HepG2 (cell line): ENCODE measurements around the gene MIEF2. TPM values are rescaled to one million over a fixed set of nuclear protein-coding genes. Genes with fewer than 3 reads are reported as not detected.

Experiments used
- ATAC-seq: fragments of 200-7000 bp; cut with Tn5 transposase; 3 replicates; pipeline ENCODE4 v1.9.1; 2020; ENCODE audit warnings: mild to moderate bottlenecking, moderate library complexity
- BruUV-seq: library from RNA; stranded (reverse); fragments of 400-500 nt; replicated peaks from 2 replicates; lab custom pipeline; 2021; lab: Mats Ljungman, UMichigan
- CTCF ChIA-PET: fragments of 300-600 bp; formaldehyde crosslinking; extraction: SDS; loops from one replicate; lab custom pipeline; 2021; ENCODE audit warnings: low total read pairs, inconsistent platforms, low intra/inter-chr PET ratio; lab: Yijun Ruan, JAX
- POLR2A ChIA-PET: fragments of 350-600 bp; sonication (Branson Sonifier 250); formaldehyde crosslinking; loops from one replicate; lab custom pipeline; 2020; ENCODE audit warnings: antibody characterized with exemption, inconsistent platforms; lab: Yijun Ruan, JAX
- DNase-seq: peaks from one replicate; pipeline ENCODE4 v3.0.0-alpha.2; 2015; ENCODE audit warnings: low spot score
- FAIRE-seq: peaks from 3 replicates; lab custom pipeline; 2011; peaks lifted over from hg19 to GRCh38; lab: Jason Lieb, UNC
- H2AFZ ChIP-seq: one replicate; pipeline ENCODE4 v1.6.1; 2011; ENCODE audit warnings: low read length, inconsistent platforms
- H3K27ac ChIP-seq: fragments of 300-600 bp; 3 replicates; pipeline ENCODE4 v1.8.0; 2011; ENCODE audit warnings: mixed run types, mild to moderate bottlenecking, mixed read lengths, low read length, inconsistent platforms; ENCODE audit not compliant: insufficient read depth; ENCODE audit errors: extremely low read length
- H3K27me3 ChIP-seq, 2 experiments: fragments of 200-600 bp in 1 of 2; 2 replicates in 1 of 2; 3 replicates in 1 of 2; pipeline versions ENCODE4 v1.6.0 to v1.8.0; 2011; ENCODE audit warnings: low read length in 2 of 2, mild to moderate bottlenecking in 2 of 2, moderate library complexity in 2 of 2, inconsistent platforms in 1 of 2; ENCODE audit not compliant: insufficient read depth in 2 of 2, control insufficient read depth in 1 of 2
- H3K36me3 ChIP-seq, 2 experiments: fragments of 200-600 bp in 1 of 2; replicated peaks in 1 of 2; 2 replicates in 1 of 2; 3 replicates in 1 of 2; pipeline versions ENCODE4 v1.5.1 to v1.8.0; 2011; ENCODE audit warnings: low read length in 2 of 2, inconsistent platforms in 1 of 2; ENCODE audit not compliant: insufficient read depth in 2 of 2, control insufficient read depth in 1 of 2
- H3K4me1 ChIP-seq: 2 replicates; pipeline ENCODE4 v1.5.1; 2012; ENCODE audit warnings: low read length, inconsistent platforms; ENCODE audit not compliant: insufficient read depth
- H3K4me2 ChIP-seq: 2 replicates; pipeline ENCODE4 v1.6.0; 2011; ENCODE audit warnings: low read depth, low read length, inconsistent platforms
- H3K4me3 ChIP-seq, 3 experiments: fragments of 200-600 bp in 1 of 3; sonication (generic), shearing (Covaris generic) in 1 of 3; replicated peaks in 1 of 3; 2 replicates each; pipeline ENCODE4 v1.5.1; 2011 to 2016; ENCODE audit warnings: low read length in 3 of 3, inconsistent platforms in 2 of 3, low read depth in 2 of 3, mild to moderate bottlenecking in 2 of 3, control low read depth in 1 of 3, mixed read lengths in 1 of 3; ENCODE audit not compliant: insufficient read depth in 1 of 3
- H3K79me2 ChIP-seq: one replicate; pipeline ENCODE4 v1.6.1; 2011; ENCODE audit warnings: low read length, inconsistent platforms; ENCODE audit not compliant: insufficient read depth
- H3K9ac ChIP-seq: 2 replicates; pipeline ENCODE4 v1.6.0; 2011; ENCODE audit warnings: mild to moderate bottlenecking, low read depth, low read length, inconsistent platforms; ENCODE audit not compliant: insufficient read depth
- H3K9me3 ChIP-seq: 2 replicates; pipeline ENCODE4 v1.5.1; 2012; ENCODE audit warnings: mild to moderate bottlenecking, low read length
- H4K20me1 ChIP-seq: 2 replicates; pipeline ENCODE4 v1.6.0; 2011; ENCODE audit warnings: inconsistent platforms, mild to moderate bottlenecking, low read length, moderate library complexity; ENCODE audit not compliant: insufficient read depth
- AHR ChIP-seq: IDR thresholded peaks from 2 replicates; pipeline ENCODE4 v1.6.1; 2018; ENCODE audit warnings: missing genetic modification reagents, missing compliant biosample characterization
- ARID5B ChIP-seq: IDR thresholded peaks from 2 replicates; pipeline ENCODE4 v1.4.0; 2020; ENCODE audit warnings: mild to moderate bottlenecking, missing genetic modification reagents
- CREB3 ChIP-seq: sonication (generic); formaldehyde crosslinking; IDR thresholded peaks from 2 replicates; pipeline ENCODE4 v1.5.0; 2020; ENCODE audit warnings: missing genetic modification reagents
- HNRNPK ChIP-seq: fragments of 200-400 bp; formaldehyde crosslinking; IDR thresholded peaks from 2 replicates; pipeline ENCODE4 v1.6.1; 2018; ENCODE audit warnings: low read length, low read depth, moderate library complexity, mild to moderate bottlenecking; ENCODE audit not compliant: poor library complexity, severe bottlenecking
- KDM5A ChIP-seq: fragments of 200-600 bp; sonication (generic); IDR thresholded peaks from 2 replicates; pipeline ENCODE4 v1.7.0; 2018; ENCODE audit warnings: antibody characterized with exemption, mild to moderate bottlenecking, low read length, borderline replicate concordance
- KMT2B ChIP-seq: IDR thresholded peaks from 2 replicates; pipeline ENCODE4 v1.6.1; 2016; ENCODE audit warnings: missing genetic modification reagents, missing compliant biosample characterization
- SETDB1 ChIP-seq: sonication (generic); formaldehyde crosslinking; IDR thresholded peaks from 2 replicates; pipeline ENCODE4 v1.5.1; 2020; ENCODE audit warnings: missing genetic modification reagents, mild to moderate bottlenecking, borderline replicate concordance
- SP2 ChIP-seq: sonication (generic); formaldehyde crosslinking; IDR thresholded peaks from 2 replicates; pipeline ENCODE4 v1.5.1; 2020; ENCODE audit warnings: mild to moderate bottlenecking, missing genetic modification reagents
- TFDP1 ChIP-seq: IDR thresholded peaks from 2 replicates; pipeline ENCODE4 v1.6.1; 2016; ENCODE audit warnings: missing compliant biosample characterization, missing genetic modification reagents, borderline replicate concordance
- THAP7 ChIP-seq: sonication (generic); formaldehyde crosslinking; IDR thresholded peaks from 2 replicates; pipeline ENCODE4 v1.8.1; 2023; ENCODE audit warnings: mild to moderate bottlenecking, missing genetic modification reagents
- THAP8 ChIP-seq: sonication (generic); formaldehyde crosslinking; IDR thresholded peaks from 2 replicates; pipeline ENCODE4 v1.5.1; 2020; ENCODE audit warnings: missing genetic modification reagents, mild to moderate bottlenecking, borderline replicate concordance
- TMF1 ChIP-seq: sonication (generic); formaldehyde crosslinking; IDR thresholded peaks from 2 replicates; pipeline ENCODE4 v1.8.1; 2022; ENCODE audit warnings: low read depth, missing genetic modification reagents
- ZNF234 ChIP-seq: sonication (generic); formaldehyde crosslinking; conservative IDR thresholded peaks from 2 replicates; pipeline ENCODE4 v1.5.1; 2020; ENCODE audit warnings: mild to moderate bottlenecking, missing genetic modification reagents
- ZNF296 ChIP-seq: sonication (generic); formaldehyde crosslinking; conservative IDR thresholded peaks from 2 replicates; pipeline ENCODE4 v1.5.0; 2020; ENCODE audit warnings: mild to moderate bottlenecking, missing genetic modification reagents
- ZNF333 ChIP-seq: sonication (generic); formaldehyde crosslinking; IDR thresholded peaks from 2 replicates; pipeline ENCODE4 v1.4.0; 2020; ENCODE audit warnings: mild to moderate bottlenecking, missing genetic modification reagents, borderline replicate concordance
- ZNF496 ChIP-seq: sonication (generic); formaldehyde crosslinking; IDR thresholded peaks from 2 replicates; pipeline ENCODE4 v1.8.1; 2023; ENCODE audit warnings: mild to moderate bottlenecking, moderate library complexity, missing genetic modification reagents; ENCODE audit not compliant: insufficient replicate concordance
- ZNF563 ChIP-seq: sonication (generic); formaldehyde crosslinking; IDR thresholded peaks from 2 replicates; pipeline ENCODE4 v1.8.0; 2022; ENCODE audit warnings: mild to moderate bottlenecking, moderate library complexity, missing genetic modification reagents
- WGBS: methylation state at CpG from one replicate; pipeline ENCODE4 v1.1.6; 2017; ENCODE audit warnings: low lambda C conversion rate; 5-methylcytosine and 5-hydroxymethylcytosine counted together
- in situ Hi-C: cut with HindIII; loops from 2 replicates; pipeline ENCODE4 v1.10.0; 2017; ENCODE audit warnings: low pct_unique_long_range_greater_than_20kb; ENCODE audit not compliant: extremely low pct_ligation_motif_present
- intact Hi-C: fragments of 100-400 bp; cut with micrococcal nuclease; formaldehyde crosslinking; loops from one replicate; pipeline ENCODE4 v1.10.0; 2022; ENCODE audit not compliant: unreplicated experiment
- polyA plus RNA-seq, 8 experiments: library from polyadenylated mRNA; depleted of rRNA in 3 of 8; stranded (reverse) in 7 of 8; unstranded in 1 of 8; fragments of >200 nt; fragmentation: Illumina TruSeq in 4 of 8; extraction: Trizol in 4 of 8; gene quantifications; 2 replicates each; pipeline versions ENCODE4 v1.2.1 to v1.2.3, GENCODE V29; 2011 to 2016; ENCODE audit warnings: low read depth in 4 of 8, missing spikeins in 1 of 8, mixed read lengths in 1 of 8; ENCODE audit not compliant: insufficient read depth in 1 of 8
- total RNA-seq, 5 experiments: library from RNA; depleted of rRNA; stranded (reverse); fragments of >200 nt; fragmentation: Illumina TruSeq; extraction: Trizol; gene quantifications; 2 replicates each; pipeline ENCODE4 v1.2.3, GENCODE V29; 2016; ENCODE audit warnings: low read depth in 1 of 5

Gene MIEF2
- total and polyA plus RNA-seq, 2 of the 13 experiments (the other 11 are each of a cell fraction or from before 2014, with no cell fraction given): 6.0 to 8.0 TPM

- in situ Hi-C loops: no loop called here
- 4% methylated on average over 15 of the region's 18 CpGs for WGBS
- Histone ChIP-seq H3K27me3 (no peaks in the 10 kb centered on the region; a peak in 1 of 5 replicates), H3K27ac (peak overlapping the region; percentile 88), H3K4me2 (peak overlapping the region; percentile 92), H4K20me1 (peaks cover 16% of the 10 kb centered on the region), H3K36me3 (peaks cover 4 to 20% of the 10 kb centered on the region in 2 experiments; a peak in 4 of 5 replicates), H3K9ac (peak overlapping the region; percentile 90), H3K4me3 (peak overlapping the region; percentile 71 to 91 (median 80)), H3K9me3 (no peaks in the 10 kb centered on the region), H2AFZ (no peak overlapping the region), H3K4me1 (peaks cover 70% of the 10 kb centered on the region), H3K79me2 (peaks cover 89% of the 10 kb centered on the region)
- ChIA-PET POLR2A (interaction anchor here (1.6 kb wide), 1 partner anchor 91 kb away, joined by 7 read pairs; the partner anchor contains the start of gene LLGL1), CTCF (no interaction called here)
- TSS peak; percentile 67 for BruUV-seq
- no peak for ATAC-seq
- DNase-seq: no peak
- FAIRE-seq: no peak
- intact Hi-C loops: loop anchor here (5.0 to 10.0 kb wide), 2 partner anchors 49 to 58 kb away; partner anchors contain the start of genes FLII and SHMT1
- TF ChIP-seq SP2 (CRISPR knock-in tag) (0 out of 2 replicates have a peak, but pooled peaks have one; percentile 2), HNRNPK (no peak), TFDP1 (no peak), AHR (CRISPR knock-in tag) (no peak), CREB3 (CRISPR knock-in tag) (no peak), THAP8 (CRISPR knock-in tag) (no peak), KDM5A (peak; percentile 92), ZNF563 (0 out of 2 replicates have a peak, but pooled peaks have one; percentile 15), ZNF496 (no peak), ZNF234 (CRISPR knock-in tag) (no peak), ARID5B (no peak), THAP7 (CRISPR knock-in tag) (no peak), SETDB1 (CRISPR knock-in tag) (no peak), TMF1 (CRISPR knock-in tag) (peak; percentile 21; the same call in 1 of the 2 replicates), ZNF333 (CRISPR knock-in tag) (0 out of 2 replicates have a peak, but pooled peaks have one; percentile 36), ZNF296 (0 out of 2 replicates have a peak, but pooled peaks have one; percentile 35), KMT2B (CRISPR knock-in tag) (no peak)
These were observed 55.1 kb downstream of the MIEF2 start for GRCh38 chr17:18315562-18315922.
